GM18870 (cell line): ENCODE data around the gene EIPR1.

Source experiments
- ATAC-seq: cut with Tn5 transposase; IDR thresholded peaks from one replicate; pipeline ENCODE4 v1.9.1; 2021; ENCODE audit warnings: moderate library complexity; ENCODE audit not compliant: unreplicated experiment

The EIPR1 gene

DNA sequence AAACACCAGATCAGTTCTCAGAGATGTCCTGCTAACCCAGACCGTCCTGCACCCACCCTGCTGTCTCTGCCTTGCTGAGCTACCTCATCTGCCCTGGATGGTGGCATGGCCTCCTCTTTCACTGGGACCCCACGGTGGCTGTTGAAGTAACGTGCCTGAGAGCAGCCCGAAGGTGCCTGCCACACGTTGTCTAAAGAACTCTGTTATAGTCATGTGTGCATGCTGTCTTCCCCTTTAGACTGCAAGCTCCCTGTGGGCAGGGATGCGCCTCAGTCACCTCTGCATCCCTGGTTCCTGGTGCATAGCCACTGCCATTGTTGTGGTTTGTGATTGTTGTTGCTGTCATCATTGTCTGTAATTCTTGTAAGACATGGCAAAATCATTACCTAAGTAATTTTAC, 235.9 kb downstream of the EIPR1 start:
- ATAC-seq, result no peak

- no peak for ATAC-seq
Observed at GRCh38 chr2:3139906-3140305, 237.7 kb downstream of the EIPR1 start.
